Effector memory CD8-positive, alpha-beta T cell (primary cell): ENCODE measurements around the gene RUFY3.
A peak's percentile ranks its signal among the peaks of the same experiment; 100 is the strongest.
"Not testable (repeated sequence)": the region's sequence is repeated elsewhere in the genome, so short reads cannot be mapped to it uniquely, and the experiment has no call there.

Experiments
- ATAC-seq: fragments of 150-1000 bp; cut with Tn5 transposase; replicated peaks from 2 replicates; pipeline ENCODE4 v1.10.0; 2021; ENCODE audit warnings: mild to moderate bottlenecking, moderate library complexity
- DNase-seq, 3 experiments: peaks; one replicate each; pipeline ENCODE4 v3.0.0; 2021
- H3K27ac Mint-ChIP-seq, 2 donors: one replicate each; pipeline ENCODE4 v1.8.0; 2022; ENCODE audit warnings: mild to moderate bottlenecking in 2 of 2, mixed read lengths in 2 of 2, moderate library complexity in 2 of 2
- H3K27me3 Mint-ChIP-seq, 2 donors: one replicate each; pipeline ENCODE4 v1.8.0; 2022; ENCODE audit warnings: mixed read lengths in 2 of 2
- H3K36me3 Mint-ChIP-seq: one replicate; pipeline ENCODE4 v1.8.0; 2022; ENCODE audit warnings: mild to moderate bottlenecking, moderate library complexity, mixed read lengths; ENCODE audit not compliant: insufficient read depth
- H3K4me1 Mint-ChIP-seq, 2 donors: one replicate each; pipeline ENCODE4 v1.8.0; 2022; ENCODE audit warnings: low read depth in 2 of 2, mixed read lengths in 2 of 2
- H3K4me3 Mint-ChIP-seq, 2 donors: one replicate each; pipeline ENCODE4 v1.8.0; 2022; ENCODE audit warnings: mild to moderate bottlenecking in 2 of 2, mixed read lengths in 2 of 2, moderate library complexity in 2 of 2
- H3K9me3 Mint-ChIP-seq, 2 donors: one replicate each; pipeline ENCODE4 v1.8.0; 2022; ENCODE audit warnings: mixed read lengths in 2 of 2

Gene RUFY3

GRCh38 chr4:70734168-70734954, 12.6 kb downstream of the RUFY3 start:
- no peaks in the 10 kb centered on the region for H3K9me3 Mint-ChIP-seq
- H3K36me3 Mint-ChIP-seq = peaks cover 4% of the 10 kb centered on the region
- H3K4me1 Mint-ChIP-seq = peaks cover 20 to 34% of the 10 kb centered on the region in 2 donors
- ATAC-seq = peak; percentile 93
- peak overlapping the region; percentile 73 to 79 for H3K27ac Mint-ChIP-seq
- H3K4me3 Mint-ChIP-seq = peak overlapping the region; percentile 74
- H3K27me3 Mint-ChIP-seq = no peaks in the 10 kb centered on the region
- DNase-seq = peak; percentile 17 to 32 (median 22)

- H3K36me3 Mint-ChIP-seq = peaks cover 4% of the 10 kb centered on the region
- H3K27ac Mint-ChIP-seq = peak overlapping the region; percentile 73 to 79
- H3K4me3 Mint-ChIP-seq = peak overlapping the region; percentile 74
- no peaks in the 10 kb centered on the region for H3K27me3 Mint-ChIP-seq
- DNase-seq (peak in 1 of 3 experiments; percentile 2), ATAC-seq (peak; percentile 43)
- H3K9me3 Mint-ChIP-seq = no peaks in the 10 kb centered on the region
- peaks cover 20 to 34% of the 10 kb centered on the region in 2 donors for H3K4me1 Mint-ChIP-seq
Observed at GRCh38 chr4:70734971-70735370, 13.2 kb downstream of the RUFY3 start.

GRCh38 chr4:70735915-70736314, 14.2 kb downstream of the RUFY3 start:
- DNase-seq = peak; percentile 9 to 19 (median 13)
- Mint-ChIP-seq H3K4me1 (peaks cover 22 to 34% of the 10 kb centered on the region in 2 donors), H3K4me3 (peak overlapping the region; percentile 74), H3K27ac (peak overlapping the region; percentile 13 to 79)
- H3K27me3 Mint-ChIP-seq, H3K9me3 Mint-ChIP-seq, H3K36me3 Mint-ChIP-seq: not testable (repeated sequence)
- ATAC-seq = peak; percentile 40

GRCh38 chr4:70737006-70737405, 15.2 kb downstream of the RUFY3 start:
- Mint-ChIP-seq H3K4me1 (peaks cover 22 to 34% of the 10 kb centered on the region in 2 donors), H3K27ac (peak overlapping the region; percentile 74 to 88), H3K4me3 (peak overlapping the region; percentile 36 to 59), H3K27me3 (no peaks in the 10 kb centered on the region), H3K9me3 (no peaks in the 10 kb centered on the region), H3K36me3 (peaks cover 4% of the 10 kb centered on the region)
- ATAC-seq (no peak), DNase-seq (no peak)

GRCh38 chr4:70737409-70737808, 15.6 kb downstream of the RUFY3 start:
- peak overlapping the region; percentile 36 to 59 for H3K4me3 Mint-ChIP-seq
- H3K9me3 Mint-ChIP-seq = no peaks in the 10 kb centered on the region
- peaks cover 4% of the 10 kb centered on the region for H3K36me3 Mint-ChIP-seq
- peaks cover 22 to 34% of the 10 kb centered on the region in 2 donors for H3K4me1 Mint-ChIP-seq
- H3K27me3 Mint-ChIP-seq = no peaks in the 10 kb centered on the region
- peak overlapping the region; percentile 74 to 88 for H3K27ac Mint-ChIP-seq
- no peak for ATAC-seq
- no peak for DNase-seq

GRCh38 chr4:70739496-70740337, 18.0 kb downstream of the RUFY3 start:
- H3K27ac Mint-ChIP-seq = no peak overlapping the region
- H3K9me3 Mint-ChIP-seq = no peaks in the 10 kb centered on the region
- DNase-seq (no peak), ATAC-seq (no peak)
- H3K4me1 Mint-ChIP-seq = peaks cover 18 to 24% of the 10 kb centered on the region in 2 donors
- H3K27me3 Mint-ChIP-seq = no peaks in the 10 kb centered on the region
- peaks cover 4% of the 10 kb centered on the region for H3K36me3 Mint-ChIP-seq
- H3K4me3 Mint-ChIP-seq = no peak overlapping the region

GRCh38 chr4:70741867-70742658, 20.3 kb downstream of the RUFY3 start:
- DNase-seq (no peak), ATAC-seq (no peak)
- Mint-ChIP-seq H3K27me3 (no peaks in the 10 kb centered on the region), H3K36me3 (no peaks in the 10 kb centered on the region), H3K4me1 (peaks cover 5% of the 10 kb centered on the region in 2 donors), H3K27ac (no peak overlapping the region), H3K4me3 (no peak overlapping the region), H3K9me3 (no peaks in the 10 kb centered on the region)

- Mint-ChIP-seq H3K36me3 (no peaks in the 10 kb centered on the region), H3K9me3 (no peaks in the 10 kb centered on the region), H3K4me1 (peaks cover 2 to 9% of the 10 kb centered on the region in 2 donors), H3K27me3 (no peaks in the 10 kb centered on the region), H3K27ac (no peak overlapping the region), H3K4me3 (no peak overlapping the region)
- DNase-seq (no peak), ATAC-seq (no peak)
Observed at GRCh38 chr4:70743731-70744130, 22.0 kb downstream of the RUFY3 start.

- Mint-ChIP-seq H3K4me3 (no peak overlapping the region), H3K27ac (no peak overlapping the region), H3K27me3 (no peaks in the 10 kb centered on the region), H3K36me3 (no peaks in the 10 kb centered on the region), H3K9me3 (no peaks in the 10 kb centered on the region), H3K4me1 (peaks cover 0 to 12% of the 10 kb centered on the region in 2 donors)
- no peak for DNase-seq
- ATAC-seq = no peak
Observed at GRCh38 chr4:70746179-70746839, 24.5 kb downstream of the RUFY3 start.

GRCh38 chr4:70747874-70748273, 26.1 kb downstream of the RUFY3 start:
- H3K4me3 Mint-ChIP-seq = no peak overlapping the region
- H3K36me3 Mint-ChIP-seq = no peaks in the 10 kb centered on the region
- DNase-seq = no peak
- peaks cover 4 to 18% of the 10 kb centered on the region in 2 donors for H3K4me1 Mint-ChIP-seq
- no peaks in the 10 kb centered on the region for H3K27me3 Mint-ChIP-seq
- no peaks in the 10 kb centered on the region for H3K9me3 Mint-ChIP-seq
- no peak overlapping the region for H3K27ac Mint-ChIP-seq
- ATAC-seq = no peak

- DNase-seq = no peak
- no peak overlapping the region for H3K27ac Mint-ChIP-seq
- H3K4me1 Mint-ChIP-seq = peaks cover 6 to 18% of the 10 kb centered on the region in 2 donors
- H3K9me3 Mint-ChIP-seq = no peaks in the 10 kb centered on the region
- ATAC-seq = no peak
- H3K36me3 Mint-ChIP-seq = no peaks in the 10 kb centered on the region
- H3K27me3 Mint-ChIP-seq = no peaks in the 10 kb centered on the region
- H3K4me3 Mint-ChIP-seq = no peak overlapping the region
Observed at GRCh38 chr4:70749313-70749712, 27.5 kb downstream of the RUFY3 start.

GRCh38 chr4:70752236-70752635, 30.5 kb downstream of the RUFY3 start:
- ATAC-seq = no peak
- no peak overlapping the region for H3K4me3 Mint-ChIP-seq
- no peak overlapping the region for H3K27ac Mint-ChIP-seq
- no peak for DNase-seq
- peaks cover 6 to 18% of the 10 kb centered on the region in 2 donors for H3K4me1 Mint-ChIP-seq
- H3K9me3 Mint-ChIP-seq = no peaks in the 10 kb centered on the region
- no peaks in the 10 kb centered on the region for H3K36me3 Mint-ChIP-seq
- no peaks in the 10 kb centered on the region for H3K27me3 Mint-ChIP-seq

- ATAC-seq (no peak), DNase-seq (no peak)
- Mint-ChIP-seq H3K9me3 (no peaks in the 10 kb centered on the region), H3K27ac (no peak overlapping the region), H3K36me3 (no peaks in the 10 kb centered on the region), H3K4me3 (no peak overlapping the region), H3K27me3 (no peaks in the 10 kb centered on the region), H3K4me1 (peaks cover 6 to 9% of the 10 kb centered on the region in 2 donors)
Observed at GRCh38 chr4:70753630-70754029, 31.9 kb downstream of the RUFY3 start.
